ENCODE measurements around the gene SCN8A. TPM values are rescaled to one million over a fixed set of nuclear protein-coding genes. Genes with fewer than 3 reads are reported as not detected.

The SCN8A gene
- total RNA-seq, 2 donors from 2014 or later, result 7.6 to 10.4 TPM

- H3K4me1 ChIP-seq (replicated peaks), result no peaks in the 10 kb centered on the region
- no peaks in the 10 kb centered on the region for H3K27me3 ChIP-seq (replicated peaks; ENCODE audit: insufficient read depth)
- H3K4me3 ChIP-seq, result no peak overlapping the region
- 95% methylated on average over 3 of the region's 3 CpGs for WGBS
- intact Hi-C loops (cut with DNase I), result no loop called here
- no peak for DNase-seq (ENCODE audit: low spot score)
- no peak for TF ChIP-seq CTCF (IDR thresholded peaks at IDR 0.05)
- TF ChIP-seq POLR2A (IDR thresholded peaks at IDR 0.05), result no peak
- TF ChIP-seq POLR2AphosphoS5 (IDR thresholded peaks at IDR 0.05), result no peak
- no peaks in the 10 kb centered on the region for H3K36me3 ChIP-seq
- no peak overlapping the region for H3K27ac ChIP-seq
- H3K9me3 ChIP-seq, result no peaks in the 10 kb centered on the region
These were observed 126.4 kb downstream of the SCN8A start for GRCh38 chr12:51717326-51717925.

DNA sequence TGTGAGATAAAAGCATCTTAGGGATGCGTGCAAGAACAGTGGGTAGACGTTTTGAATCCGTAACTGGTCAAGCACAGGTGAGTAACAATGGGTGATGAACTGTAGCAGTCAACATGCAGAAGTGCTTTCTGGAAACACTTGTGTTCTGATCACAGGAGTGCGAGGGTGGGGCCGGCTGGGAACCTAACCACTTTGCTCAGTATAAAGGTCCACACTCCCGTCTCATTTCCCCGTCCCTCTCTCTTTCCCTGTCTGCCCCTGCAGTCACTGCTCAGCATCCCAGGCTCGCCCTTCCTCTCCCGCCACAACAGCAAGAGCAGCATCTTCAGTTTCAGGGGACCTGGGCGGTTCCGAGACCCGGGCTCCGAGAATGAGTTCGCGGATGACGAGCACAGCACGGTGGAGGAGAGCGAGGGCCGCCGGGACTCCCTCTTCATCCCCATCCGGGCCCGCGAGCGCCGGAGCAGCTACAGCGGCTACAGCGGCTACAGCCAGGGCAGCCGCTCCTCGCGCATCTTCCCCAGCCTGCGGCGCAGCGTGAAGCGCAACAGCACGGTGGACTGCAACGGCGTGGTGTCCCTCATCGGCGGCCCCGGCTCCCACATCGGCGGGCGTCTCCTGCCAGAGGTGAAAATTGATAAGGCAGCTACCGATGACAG lies 130.4 kb downstream of the SCN8A start:
- 13% methylated on average over 44 of the region's 44 CpGs for WGBS
- intact Hi-C loops (cut with DNase I), result no loop called here
- TF ChIP-seq POLR2A (IDR thresholded peaks at IDR 0.05) (no peak), CTCF (IDR thresholded peaks at IDR 0.05) (no peak), POLR2AphosphoS5 (IDR thresholded peaks at IDR 0.05) (no peak)
- no peak for DNase-seq (ENCODE audit: low spot score)
- Histone ChIP-seq H3K36me3 (no peaks in the 10 kb centered on the region), H3K4me1 (replicated peaks) (no peaks in the 10 kb centered on the region), H3K9me3 (no peaks in the 10 kb centered on the region), H3K27me3 (replicated peaks; ENCODE audit: insufficient read depth) (no peaks in the 10 kb centered on the region), H3K4me3 (no peak overlapping the region), H3K27ac (no peak overlapping the region)

- Histone ChIP-seq H3K9me3 (no peaks in the 10 kb centered on the region), H3K36me3 (no peaks in the 10 kb centered on the region), H3K27me3 (replicated peaks; ENCODE audit: insufficient read depth) (no peaks in the 10 kb centered on the region), H3K4me1 (replicated peaks) (no peaks in the 10 kb centered on the region), H3K27ac (no peak overlapping the region), H3K4me3 (no peak overlapping the region)
- TF ChIP-seq POLR2A (IDR thresholded peaks at IDR 0.05), result no peak
- no peak for TF ChIP-seq CTCF (IDR thresholded peaks at IDR 0.05)
- TF ChIP-seq POLR2AphosphoS5 (IDR thresholded peaks at IDR 0.05), result no peak
- intact Hi-C loops (cut with DNase I), result no loop called here
- no peak for DNase-seq (ENCODE audit: low spot score)
These were observed 131.4 kb downstream of the SCN8A start for GRCh38 chr12:51722431-51722830.

- intact Hi-C loops (cut with DNase I), result no loop called here
- H3K27ac ChIP-seq, result no peak overlapping the region
- no peak for TF ChIP-seq CTCF (IDR thresholded peaks at IDR 0.05)
- no peak for TF ChIP-seq POLR2A (IDR thresholded peaks at IDR 0.05)
- no peak for TF ChIP-seq POLR2AphosphoS5 (IDR thresholded peaks at IDR 0.05)
- H3K4me1 ChIP-seq (replicated peaks), result no peaks in the 10 kb centered on the region
- no peak for DNase-seq (ENCODE audit: low spot score)
- 92% methylated on average over 1 of the region's 1 CpG for WGBS
- no peak overlapping the region for H3K4me3 ChIP-seq
- no peaks in the 10 kb centered on the region for H3K36me3 ChIP-seq
- no peaks in the 10 kb centered on the region for H3K9me3 ChIP-seq
- no peaks in the 10 kb centered on the region for H3K27me3 ChIP-seq (replicated peaks; ENCODE audit: insufficient read depth)
These were observed 135.1 kb downstream of the SCN8A start for GRCh38 chr12:51726161-51726560.

- no peaks in the 10 kb centered on the region for H3K36me3 ChIP-seq
- H3K4me3 ChIP-seq, result no peak overlapping the region
- TF ChIP-seq POLR2AphosphoS5 (IDR thresholded peaks at IDR 0.05) (no peak), CTCF (IDR thresholded peaks at IDR 0.05) (no peak), POLR2A (IDR thresholded peaks at IDR 0.05) (no peak)
- H3K27ac ChIP-seq, result no peak overlapping the region
- H3K27me3 ChIP-seq (replicated peaks; ENCODE audit: insufficient read depth), result no peaks in the 10 kb centered on the region
- no peak for DNase-seq (ENCODE audit: low spot score)
- intact Hi-C loops (cut with DNase I), result no loop called here
- H3K9me3 ChIP-seq, result no peaks in the 10 kb centered on the region
- 23% methylated on average over 2 of the region's 2 CpGs for WGBS
- no peaks in the 10 kb centered on the region for H3K4me1 ChIP-seq (replicated peaks)
These were observed 135.9 kb downstream of the SCN8A start for GRCh38 chr12:51726931-51727330.

All from prostate gland (tissue), 2 donors.